WI38 (cell line): ENCODE measurements around the gene GRM3.

Experiments
- H3K4me3 ChIP-seq: 2 replicates; pipeline ENCODE4 v1.5.1; 2011; ENCODE audit warnings: low read depth, mild to moderate bottlenecking, control low read depth, low read length
- TF ChIP-seq, protein P1 (sequence below): IDR thresholded peaks from 2 replicates; pipeline ENCODE4 v1.5.1; 2012; ENCODE audit warnings: low read depth, mild to moderate bottlenecking, control low read depth, low read length

GRM3 gene

DNA sequence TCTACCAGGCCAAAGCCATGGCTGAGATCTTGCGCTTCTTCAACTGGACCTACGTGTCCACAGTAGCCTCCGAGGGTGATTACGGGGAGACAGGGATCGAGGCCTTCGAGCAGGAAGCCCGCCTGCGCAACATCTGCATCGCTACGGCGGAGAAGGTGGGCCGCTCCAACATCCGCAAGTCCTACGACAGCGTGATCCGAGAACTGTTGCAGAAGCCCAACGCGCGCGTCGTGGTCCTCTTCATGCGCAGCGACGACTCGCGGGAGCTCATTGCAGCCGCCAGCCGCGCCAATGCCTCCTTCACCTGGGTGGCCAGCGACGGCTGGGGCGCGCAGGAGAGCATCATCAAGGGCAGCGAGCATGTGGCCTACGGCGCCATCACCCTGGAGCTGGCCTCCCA, 142.7 kb downstream of the GRM3 start:
- TF ChIP-seq, protein P1, sequence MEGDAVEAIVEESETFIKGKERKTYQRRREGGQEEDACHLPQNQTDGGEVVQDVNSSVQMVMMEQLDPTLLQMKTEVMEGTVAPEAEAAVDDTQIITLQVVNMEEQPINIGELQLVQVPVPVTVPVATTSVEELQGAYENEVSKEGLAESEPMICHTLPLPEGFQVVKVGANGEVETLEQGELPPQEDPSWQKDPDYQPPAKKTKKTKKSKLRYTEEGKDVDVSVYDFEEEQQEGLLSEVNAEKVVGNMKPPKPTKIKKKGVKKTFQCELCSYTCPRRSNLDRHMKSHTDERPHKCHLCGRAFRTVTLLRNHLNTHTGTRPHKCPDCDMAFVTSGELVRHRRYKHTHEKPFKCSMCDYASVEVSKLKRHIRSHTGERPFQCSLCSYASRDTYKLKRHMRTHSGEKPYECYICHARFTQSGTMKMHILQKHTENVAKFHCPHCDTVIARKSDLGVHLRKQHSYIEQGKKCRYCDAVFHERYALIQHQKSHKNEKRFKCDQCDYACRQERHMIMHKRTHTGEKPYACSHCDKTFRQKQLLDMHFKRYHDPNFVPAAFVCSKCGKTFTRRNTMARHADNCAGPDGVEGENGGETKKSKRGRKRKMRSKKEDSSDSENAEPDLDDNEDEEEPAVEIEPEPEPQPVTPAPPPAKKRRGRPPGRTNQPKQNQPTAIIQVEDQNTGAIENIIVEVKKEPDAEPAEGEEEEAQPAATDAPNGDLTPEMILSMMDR = no peak

DNA sequence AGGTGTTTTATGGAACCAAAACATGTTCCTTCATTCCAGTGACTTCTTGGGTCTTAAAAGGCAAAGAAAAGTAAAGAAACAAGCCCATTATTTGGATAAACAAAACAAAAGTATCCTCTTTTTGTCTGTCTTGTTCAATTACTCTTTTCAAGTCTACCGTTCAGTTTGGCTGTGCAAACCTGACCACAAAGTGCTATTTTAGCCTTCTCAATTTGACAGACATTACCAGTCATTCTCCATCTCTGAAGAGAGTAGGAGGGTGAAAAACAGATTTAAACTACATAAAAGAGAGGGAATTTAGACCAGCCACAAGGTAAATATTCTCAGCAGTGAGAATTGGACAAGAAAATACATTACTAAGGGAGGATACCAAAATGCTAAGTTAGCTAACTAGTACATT, 145.2 kb downstream of the GRM3 start:
- no peak overlapping the region for H3K4me3 ChIP-seq
- TF ChIP-seq, protein P1 = no peak

More for the DNA sequence above, 142.7 kb downstream of the GRM3 start:
- H3K4me3 ChIP-seq = no peak overlapping the region

DNA sequence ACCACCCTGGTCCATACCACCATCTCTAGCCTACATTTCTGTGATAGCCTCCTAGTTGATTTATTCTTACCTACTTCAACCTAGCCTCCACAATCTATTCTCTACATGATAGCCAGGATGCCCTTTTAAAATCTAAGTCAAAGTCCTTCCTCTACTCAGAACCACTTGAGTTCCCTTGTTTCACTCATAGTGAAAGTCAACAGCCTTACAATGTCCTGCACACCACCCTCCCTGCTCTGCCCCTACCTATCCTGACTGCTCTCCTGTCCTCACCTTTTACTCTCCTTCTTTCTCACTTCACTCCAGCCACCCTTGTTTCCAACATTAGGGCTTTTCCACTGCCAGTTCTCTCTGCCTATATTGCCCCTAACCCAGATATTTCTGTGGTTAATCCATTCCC, 146.7 kb downstream of the GRM3 start:
- TF ChIP-seq, protein P1 = no peak

DNA sequence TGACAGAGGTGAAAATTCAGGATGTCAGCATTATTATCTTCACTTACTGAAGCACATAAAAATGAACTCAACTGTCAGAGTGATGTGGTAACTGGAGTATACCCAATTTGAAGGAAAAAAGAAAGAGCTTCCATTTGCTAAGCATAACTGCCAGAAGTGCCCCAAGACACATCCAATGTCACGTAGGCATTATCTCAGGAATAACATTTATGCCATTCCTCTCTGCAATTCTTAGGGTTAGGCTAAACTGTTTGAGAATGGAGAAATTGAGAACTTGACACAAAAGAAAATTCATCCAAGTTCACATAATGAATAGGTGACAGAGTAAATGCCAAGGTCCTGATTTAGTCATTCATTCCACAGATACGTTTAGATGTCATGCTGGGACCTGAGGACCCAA, 148.6 kb downstream of the GRM3 start:
- TF ChIP-seq, protein P1 = no peak
- H3K4me3 ChIP-seq = no peak overlapping the region

More for the DNA sequence above, 146.7 kb downstream of the GRM3 start:
- no peak overlapping the region for H3K4me3 ChIP-seq

DNA sequence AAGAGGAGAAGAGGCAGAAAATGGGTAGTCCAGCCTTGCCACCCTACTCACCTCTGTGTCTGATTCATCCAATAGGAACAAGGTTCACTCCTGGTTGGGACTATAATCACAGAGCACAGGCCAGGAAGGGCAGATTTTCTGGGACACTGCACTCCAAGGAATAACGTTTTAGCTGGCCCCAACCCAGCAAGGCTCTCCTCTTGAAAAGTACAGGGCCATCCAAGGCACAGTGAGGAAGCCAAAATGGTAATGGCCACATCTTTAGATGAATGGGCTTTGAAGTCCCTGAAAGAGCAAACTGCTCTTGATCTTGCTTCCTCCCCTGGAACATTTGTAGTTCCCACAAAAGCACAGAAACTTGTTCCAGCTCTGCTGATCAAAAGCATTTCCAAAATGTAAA, 149.4 kb downstream of the GRM3 start:
- TF ChIP-seq, protein P1 = no peak
- H3K4me3 ChIP-seq = no peak overlapping the region

DNA sequence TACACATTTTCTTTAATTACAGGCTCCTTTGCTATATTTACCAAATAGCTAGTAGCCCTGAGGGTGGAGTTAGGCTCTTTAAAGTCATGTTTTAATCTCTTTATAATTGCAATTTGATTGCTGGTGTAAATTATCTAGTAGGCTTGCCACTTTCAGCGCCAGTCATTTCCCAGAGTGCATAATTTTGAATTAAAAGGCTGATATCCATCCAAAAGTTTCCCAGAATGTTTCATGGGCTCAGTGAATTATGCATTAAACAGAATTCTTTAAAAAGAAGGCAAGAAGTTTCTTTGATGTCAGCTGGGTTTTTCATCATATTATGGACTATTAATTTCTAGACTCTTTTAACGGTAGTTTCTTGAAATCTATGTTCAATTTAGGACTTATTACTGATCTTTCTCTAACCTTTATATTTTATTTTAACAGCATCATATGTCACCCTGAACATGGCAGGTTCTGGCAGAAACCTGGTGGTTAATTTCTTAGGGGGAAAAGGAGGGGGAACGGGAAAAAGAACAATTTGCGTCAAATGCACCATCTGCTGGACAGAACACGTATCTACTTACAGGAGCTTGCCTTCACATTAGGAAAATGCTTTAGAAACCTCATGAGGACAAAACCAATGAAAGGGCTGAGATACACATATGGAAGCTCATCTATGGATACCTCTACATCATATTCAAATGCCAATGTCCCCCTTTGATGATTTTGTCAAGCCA, 171.1 kb downstream of the GRM3 start:
- TF ChIP-seq, protein P1 = no peak

DNA sequence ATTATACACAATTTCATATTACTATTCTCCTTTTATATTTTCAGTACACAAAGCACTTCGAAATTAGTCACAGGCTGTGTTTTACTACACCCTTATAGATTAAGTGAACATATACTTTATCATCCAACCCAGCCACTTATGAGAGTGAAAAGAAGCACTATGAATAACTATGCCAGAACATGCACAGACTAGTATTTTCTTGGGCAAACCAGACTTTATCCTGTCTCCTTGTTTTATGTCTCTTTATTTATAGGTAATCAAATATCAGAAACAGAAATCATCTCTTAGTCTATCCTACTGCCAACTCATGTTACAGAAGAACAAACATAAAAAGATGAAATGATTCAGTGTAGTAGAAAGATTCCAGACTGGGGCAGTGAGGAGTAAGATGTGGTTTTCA, 171.8 kb downstream of the GRM3 start:
- TF ChIP-seq, protein P1 = no peak
- no peak overlapping the region for H3K4me3 ChIP-seq

More for the DNA sequence above, 171.1 kb downstream of the GRM3 start:
- no peak overlapping the region for H3K4me3 ChIP-seq
